Tibial artery (tissue), 4 donors: ENCODE data around the gene LSAMP.

Source experiments
- DNase-seq, 2 donors: peaks; one replicate each; pipeline ENCODE4 v3.0.0-alpha.2; 2019
- H3K27ac ChIP-seq, 2 donors: fragments of 200-600 bp; sonication (generic) in 1 of 2; 1 replicate in 1 of 2; 2 replicates in 1 of 2; pipeline ENCODE4 v1.5.1; 2018 to 2019; ENCODE audit warnings: mild to moderate bottlenecking in 1 of 2
- H3K27me3 ChIP-seq, 2 donors: fragments of 200-600 bp; sonication (generic) in 1 of 2; one replicate each; pipeline versions ENCODE4 v1.5.1 to v1.6.0; 2016 to 2019
- H3K36me3 ChIP-seq, 3 donors: fragments of 200-600 bp; sonication (generic) in 2 of 3; one replicate each; pipeline ENCODE4 v1.5.1; 2016 to 2019; ENCODE audit warnings: mild to moderate bottlenecking in 2 of 3
- H3K4me1 ChIP-seq, 4 donors: fragments of 200-600 bp; sonication (generic) in 2 of 4; 1 replicate in 3 of 4; 2 replicates in 1 of 4; pipeline ENCODE4 v1.5.1; 2016 to 2019
- H3K4me3 ChIP-seq, 2 donors: fragments of 200-600 bp; sonication (generic) in 1 of 2; 1 replicate in 1 of 2; 2 replicates in 1 of 2; pipeline ENCODE4 v1.5.1; 2018 to 2019; ENCODE audit warnings: mild to moderate bottlenecking in 2 of 2
- H3K9me3 ChIP-seq, 3 donors: fragments of 200-600 bp; sonication (generic) in 1 of 3; one replicate each; pipeline ENCODE4 v1.5.1; 2016 to 2019
- CTCF ChIP-seq, 2 experiments: fragments of 200-600 bp in 1 of 2; fragments of 450-650 bp in 1 of 2; IDR thresholded peaks; one replicate each; pipeline ENCODE4 v1.5.1; 2017 to 2019; ENCODE audit warnings: antibody characterized with exemption in 2 of 2, mild to moderate bottlenecking in 1 of 2, moderate library complexity in 1 of 2
- intact Hi-C: fragments of 100-400 bp; cut with DNase I; formaldehyde crosslinking; loops from one replicate; pipeline ENCODE4 v1.15.0; 2023; ENCODE audit warnings: low total_unique reads

The LSAMP gene

DNA sequence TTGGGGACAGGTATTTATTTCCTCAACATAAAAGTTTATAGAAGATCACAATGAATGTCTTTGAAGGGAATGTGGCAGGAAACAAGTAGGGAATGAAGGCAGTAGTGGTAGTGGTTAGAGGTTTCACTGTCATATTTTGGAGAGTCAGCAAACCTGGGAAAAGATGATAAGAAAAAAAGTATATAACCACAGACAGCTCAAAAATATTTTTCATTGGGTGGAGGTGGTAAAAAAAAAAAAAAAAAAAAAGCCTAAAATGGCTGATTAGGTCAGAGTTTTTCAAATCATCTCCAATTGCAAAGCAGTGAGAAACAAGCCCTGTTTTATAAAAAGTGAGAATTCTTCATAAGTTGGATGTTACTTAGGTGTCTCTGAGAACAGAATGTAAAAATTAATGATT is 400.0 kb downstream of the LSAMP start:
- intact Hi-C loops: no loop called here
- no peak overlapping the region for H3K27ac ChIP-seq
- no peaks in the 10 kb centered on the region for H3K27me3 ChIP-seq
- H3K9me3 ChIP-seq: no peaks in the 10 kb centered on the region
- no peak overlapping the region for H3K4me3 ChIP-seq
- no peaks in the 10 kb centered on the region for H3K36me3 ChIP-seq
- no peak for DNase-seq
- TF ChIP-seq CTCF (IDR thresholded peaks at IDR 0.05): no peak
- H3K4me1 ChIP-seq: no peaks in the 10 kb centered on the region

GRCh38 chr3:116040152-116040551 is 405.1 kb downstream of the LSAMP start:
- no peak overlapping the region for H3K27ac ChIP-seq
- H3K27me3 ChIP-seq: no peaks in the 10 kb centered on the region
- H3K4me3 ChIP-seq: no peak overlapping the region
- intact Hi-C loops: no loop called here
- H3K36me3 ChIP-seq: no peaks in the 10 kb centered on the region
- no peak for TF ChIP-seq CTCF (IDR thresholded peaks at IDR 0.05)
- no peak for DNase-seq
- no peaks in the 10 kb centered on the region for H3K4me1 ChIP-seq
- no peaks in the 10 kb centered on the region for H3K9me3 ChIP-seq

DNA sequence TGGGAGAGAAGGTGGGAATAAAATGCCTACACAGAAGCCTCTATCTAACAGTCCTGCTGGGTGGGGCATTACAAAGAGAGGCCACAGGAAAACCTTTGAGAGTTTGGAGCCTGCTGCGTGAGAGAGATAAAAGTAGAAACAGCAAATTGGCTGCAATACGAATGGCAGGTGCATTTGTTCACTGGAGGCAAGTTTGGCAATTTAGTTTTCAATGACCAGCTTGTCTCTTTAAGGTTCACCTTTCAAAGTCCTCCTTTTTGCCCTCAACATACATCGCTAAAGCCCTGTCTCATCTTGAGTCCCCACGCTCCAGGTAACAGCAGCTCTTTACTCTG is 405.7 kb downstream of the LSAMP start:
- intact Hi-C loops: no loop called here
- Histone ChIP-seq H3K36me3 (no peaks in the 10 kb centered on the region), H3K27me3 (no peaks in the 10 kb centered on the region), H3K27ac (no peak overlapping the region), H3K9me3 (no peaks in the 10 kb centered on the region), H3K4me3 (no peak overlapping the region), H3K4me1 (no peaks in the 10 kb centered on the region)
- no peak for DNase-seq
- no peak for TF ChIP-seq CTCF (IDR thresholded peaks at IDR 0.05)

GRCh38 chr3:116038968-116039650 is 406.2 kb downstream of the LSAMP start:
- Histone ChIP-seq H3K4me1 (no peaks in the 10 kb centered on the region), H3K27me3 (no peaks in the 10 kb centered on the region), H3K36me3 (no peaks in the 10 kb centered on the region), H3K9me3 (no peaks in the 10 kb centered on the region), H3K4me3 (no peak overlapping the region), H3K27ac (no peak overlapping the region)
- intact Hi-C loops: no loop called here
- DNase-seq: no peak
- no peak for TF ChIP-seq CTCF (IDR thresholded peaks at IDR 0.05)

DNA sequence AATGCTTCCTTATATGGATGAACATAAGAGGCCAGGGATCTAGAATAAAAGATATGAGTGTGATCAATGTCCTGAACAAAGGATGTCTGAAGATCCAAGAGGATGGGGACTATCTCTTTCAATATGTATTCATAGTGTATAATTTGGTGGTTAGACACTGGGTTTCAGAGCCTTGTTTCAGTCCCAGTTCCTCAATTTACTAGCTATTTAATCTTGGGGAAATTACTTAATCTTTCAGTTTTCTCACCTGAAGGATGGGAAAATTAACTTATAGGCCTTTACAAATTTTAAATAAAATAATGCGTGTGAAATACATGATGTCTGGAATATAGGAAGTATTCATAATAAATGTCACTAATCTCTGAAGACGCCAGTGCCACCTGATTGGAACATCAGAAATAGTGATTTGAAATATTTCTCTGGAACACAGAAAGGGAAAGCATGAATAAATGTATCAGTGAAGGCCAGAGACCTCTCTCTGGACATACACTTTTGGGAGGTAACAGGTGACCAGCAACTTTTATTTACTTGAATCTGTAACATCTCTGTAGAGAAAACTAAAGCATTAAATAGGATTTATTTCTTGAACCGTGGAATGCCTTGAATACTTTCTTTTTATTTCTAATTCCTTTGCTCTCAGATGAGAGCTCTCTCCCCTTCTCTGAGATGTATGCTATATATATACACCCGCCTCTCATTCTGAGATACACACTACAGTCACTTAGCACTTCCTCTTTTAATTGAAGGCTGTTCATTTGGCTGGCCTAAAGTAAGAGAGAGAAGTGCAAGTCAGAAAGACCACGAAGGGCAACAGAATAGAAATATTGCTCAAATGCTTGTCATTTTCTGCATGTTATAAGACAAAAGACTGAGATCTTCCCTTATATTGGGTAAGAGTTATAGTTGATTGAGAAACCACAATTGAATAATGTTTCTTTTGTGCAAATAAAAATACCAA is 407.1 kb downstream of the LSAMP start:
- no peaks in the 10 kb centered on the region for H3K4me1 ChIP-seq
- H3K9me3 ChIP-seq: no peaks in the 10 kb centered on the region
- H3K27me3 ChIP-seq: no peaks in the 10 kb centered on the region
- no peaks in the 10 kb centered on the region for H3K36me3 ChIP-seq
- DNase-seq: no peak
- no peak for TF ChIP-seq CTCF (IDR thresholded peaks at IDR 0.05)
- no peak overlapping the region for H3K27ac ChIP-seq
- intact Hi-C loops: no loop called here
- H3K4me3 ChIP-seq: no peak overlapping the region
